HCT116 (cell line): ENCODE measurements around the gene UACA. TPM values are rescaled to one million over a fixed set of nuclear protein-coding genes. Genes with fewer than 3 reads are reported as not detected.
"Not testable (repeated sequence)": the region's sequence is repeated elsewhere in the genome, so short reads cannot be mapped to it uniquely, and the experiment has no call there.

Source experiments
- ATAC-seq: fragments of 200-7000 bp; cut with Tn5 transposase; 2 replicates; pipeline ENCODE4 v1.9.1; 2020; ENCODE audit warnings: mild to moderate bottlenecking, moderate library complexity
- BruUV-seq: library from RNA; stranded (reverse); fragments of 400-500 nt; replicated peaks from 2 replicates; lab custom pipeline; 2021; lab: Mats Ljungman, UMichigan
- CTCF ChIA-PET: fragments of 300-600 bp; sonication (Branson Sonifier 250); formaldehyde crosslinking; loops from one replicate; lab custom pipeline; 2021; ENCODE audit warnings: antibody characterized with exemption; lab: Charles Lee
- POLR2A ChIA-PET: fragments of 300-600, 350-600 bp; sonication (Branson Sonifier 250); formaldehyde crosslinking; loops from one replicate; lab custom pipeline; 2021; ENCODE audit warnings: antibody characterized with exemption; lab: Charles Lee
- RAD21 ChIA-PET, 2 experiments: fragments of 300-600 bp; sonication (Branson Sonifier 250); formaldehyde crosslinking; loops; one replicate each; lab custom pipeline; 2023; ENCODE audit warnings: low total read pairs in 2 of 2; ENCODE audit not compliant: uncharacterized antibody in 2 of 2, unreplicated experiment in 2 of 2, low non-redundant PET in 1 of 2; lab: Charles Lee
- DNase-seq: peaks from one replicate; pipeline ENCODE4 v3.0.0-alpha.2; 2010; ENCODE audit warnings: low read depth, low spot score
- H2AFZ ChIP-seq: fragments of 200-600 bp; shearing (Covaris generic), sonication (generic); 2 replicates; pipeline ENCODE4 v1.6.1; 2017; ENCODE audit warnings: low read depth, mixed run types, mixed read lengths, antibody characterized with exemption, low read length; ENCODE audit not compliant: poor library complexity, severe bottlenecking
- H3K27ac ChIP-seq: 2 replicates; pipeline ENCODE4 v1.5.1; 2012; ENCODE audit warnings: low read depth, low read length
- H3K27me3 ChIP-seq: fragments of 200-600 bp; sonication (generic); 2 replicates; pipeline ENCODE4 v1.6.1; 2016; ENCODE audit warnings: mixed run types, low read length, mixed read lengths; ENCODE audit not compliant: insufficient read depth
- H3K36me3 ChIP-seq, 2 experiments: fragments of 200-500 bp in 1 of 2; fragments of 200-600 bp in 1 of 2; sonication (Bioruptor generic) in 1 of 2; sonication (generic) in 1 of 2; 2 replicates each; pipeline versions ENCODE4 v1.5.1 to v1.6.1; 2014 to 2016; ENCODE audit warnings: low read length in 2 of 2, inconsistent platforms in 1 of 2, mixed read lengths in 1 of 2, mixed run types in 1 of 2; ENCODE audit not compliant: insufficient read depth in 2 of 2, control insufficient read depth in 1 of 2
- H3K4me1 ChIP-seq, 2 experiments: fragments of 200-600 bp in 1 of 2; sonication (generic) in 1 of 2; 2 replicates each; pipeline versions ENCODE4 v1.5.1 to v1.6.1; 2012 to 2017; ENCODE audit warnings: low read length in 2 of 2, inconsistent platforms in 1 of 2, mild to moderate bottlenecking in 1 of 2, mixed read lengths in 1 of 2, mixed run types in 1 of 2, moderate library complexity in 1 of 2; ENCODE audit not compliant: insufficient read depth in 2 of 2, control insufficient read depth in 1 of 2
- H3K4me2 ChIP-seq: fragments of 200-600 bp; sonication (generic); 2 replicates; pipeline ENCODE4 v1.6.1; 2017; ENCODE audit warnings: mixed run types, low read length, mixed read lengths
- H3K4me3 ChIP-seq, 2 experiments: fragments of 200-600 bp in 1 of 2; sonication (generic) in 1 of 2; replicated peaks in 1 of 2; 2 replicates each; pipeline ENCODE4 v1.5.1; 2011 to 2016; ENCODE audit warnings: low read length in 2 of 2, control low read depth in 1 of 2, low read depth in 1 of 2, mild to moderate bottlenecking in 1 of 2, mixed read lengths in 1 of 2, mixed run types in 1 of 2
- H3K79me2 ChIP-seq: fragments of 200-600 bp; sonication (generic); 2 replicates; pipeline ENCODE4 v1.6.1; 2017; ENCODE audit warnings: mild to moderate bottlenecking, mixed run types, low read length, moderate library complexity, mixed read lengths; ENCODE audit not compliant: insufficient read depth
- H3K9ac ChIP-seq: fragments of 200-600 bp; sonication (generic); 2 replicates; pipeline ENCODE4 v1.6.1; 2016; ENCODE audit warnings: low read length, mixed read lengths
- H3K9me2 ChIP-seq: fragments of 200-600 bp; sonication (generic), shearing (Covaris generic); 2 replicates; pipeline ENCODE4 v1.6.1; 2017; ENCODE audit warnings: mixed run types, mild to moderate bottlenecking, moderate library complexity; ENCODE audit not compliant: insufficient read depth
- H3K9me3 ChIP-seq, 2 experiments: fragments of 200-500 bp in 1 of 2; fragments of 200-600 bp in 1 of 2; sonication (Bioruptor generic) in 1 of 2; sonication (generic) in 1 of 2; 2 replicates each; pipeline ENCODE4 v1.6.1; 2014 to 2017; ENCODE audit warnings: low read length in 2 of 2, mixed read lengths in 2 of 2, inconsistent platforms in 1 of 2, low read depth in 1 of 2, mild to moderate bottlenecking in 1 of 2, mixed run types in 1 of 2, moderate library complexity in 1 of 2; ENCODE audit not compliant: control insufficient read depth in 1 of 2, insufficient read depth in 1 of 2
- H4K20me1 ChIP-seq: fragments of 200-600 bp; sonication (generic), shearing (Covaris generic); 2 replicates; pipeline ENCODE4 v1.6.1; 2017; ENCODE audit warnings: mixed run types, mild to moderate bottlenecking, moderate library complexity; ENCODE audit not compliant: insufficient read depth
- ATF3 ChIP-seq: IDR thresholded peaks from 2 replicates; pipeline ENCODE4 v1.6.1; 2012
- CTCF ChIP-seq, 3 experiments: fragments of 200-600 bp in 1 of 3; sonication (generic) in 1 of 3; IDR thresholded peaks in 2 of 3; conservative IDR thresholded peaks in 1 of 3; 2 replicates each; pipeline ENCODE4 v1.5.1; 2012 to 2017; ENCODE audit warnings: low read depth in 2 of 3, low read length in 2 of 3, antibody characterized with exemption in 1 of 3, borderline replicate concordance in 1 of 3, control low read depth in 1 of 3, mild to moderate bottlenecking in 1 of 3, mixed read lengths in 1 of 3, mixed run types in 1 of 3, moderate library complexity in 1 of 3; ENCODE audit not compliant: insufficient read depth in 1 of 3
- EZH2 ChIP-seq: fragments of 200-600 bp; sonication (generic); IDR thresholded peaks from 2 replicates; pipeline ENCODE4 v1.6.1; 2017; ENCODE audit warnings: antibody characterized with exemption, mixed run types
- JUND ChIP-seq: IDR thresholded peaks from 2 replicates; pipeline ENCODE4 v1.6.1; 2012
- POLR2A ChIP-seq: IDR thresholded peaks from 2 replicates; pipeline ENCODE4 v1.7.0; 2011; ENCODE audit warnings: borderline replicate concordance; ENCODE audit not compliant: insufficient read depth, insufficient read length; ENCODE audit errors: extremely low read depth
- SRF ChIP-seq: IDR thresholded peaks from 2 replicates; pipeline ENCODE4 v1.6.1; 2012; ENCODE audit warnings: low read depth
- ZFX ChIP-seq: fragments of 450-650 bp; IDR thresholded peaks from 2 replicates; pipeline ENCODE4 v1.6.1; 2017
- intact Hi-C: fragments of 100-400 bp; cut with micrococcal nuclease; formaldehyde crosslinking; loops from 2 replicates; pipeline ENCODE4 v1.10.0; 2022
- total RNA-seq: library from RNA; stranded (reverse); gene quantifications from one replicate; pipeline ENCODE4 v1.2.1, GENCODE V29; 2021; ENCODE audit not compliant: unreplicated experiment

UACA gene
- total RNA-seq, 1 experiment from 2014 or later: 47.4 TPM

- Histone ChIP-seq H3K36me3 (no peaks in the 10 kb centered on the region), H3K4me3 (no peak overlapping the region), H3K9me2 (no peaks in the 10 kb centered on the region), H3K27me3 (no peaks in the 10 kb centered on the region), H3K4me1 (peaks cover 3 to 11% of the 10 kb centered on the region in 2 experiments; a peak in 3 of 4 replicates), H3K9me3 (no peaks in the 10 kb centered on the region), H2AFZ (no peak overlapping the region), H3K9ac (no peak overlapping the region), H4K20me1 (no peaks in the 10 kb centered on the region), H3K79me2 (peaks cover 15% of the 10 kb centered on the region), H3K27ac (no peak overlapping the region), H3K4me2 (no peak overlapping the region)
- RAD21 ChIA-PET: no interaction called here
- ATAC-seq (no peak), DNase-seq (no peak)
- intact Hi-C loops: no loop called here
- no peak for TF ChIP-seq SRF
- no peak for TF ChIP-seq CTCF (IDR thresholded peaks at IDR 0.05 in 2 of 3, conservative IDR thresholded peaks at IDR 0.05 in 1 of 3; ENCODE audit: borderline replicate concordance in 1 of 3, insufficient read depth in 1 of 3, low read depth in 2 of 3, low read length in 2 of 3)
- TF ChIP-seq EZH2: no peak
- no peak for TF ChIP-seq ATF3
- no peak for TF ChIP-seq ZFX
- no peak for TF ChIP-seq JUND
- no peak for TF ChIP-seq POLR2A
- POLR2A ChIA-PET: interaction anchor here (0.6 kb wide), 1 partner anchor 300 kb away, joined by 5 read pairs; no protein-coding TSS in a partner anchor
- BruUV-seq: no TSS peak
- CTCF ChIA-PET: interaction anchor here (0.9 kb wide), 1 partner anchor 26 kb away, joined by 4 read pairs; no protein-coding TSS in a partner anchor
These were observed 15.0 kb downstream of the UACA start for GRCh38 chr15:70748281-70748747.

GRCh38 chr15:70746598-70746997, 16.8 kb downstream of the UACA start:
- H3K27ac ChIP-seq, POLR2A ChIA-PET, ATAC-seq, H4K20me1 ChIP-seq, intact Hi-C loops, H3K4me2 ChIP-seq, BruUV-seq, H3K9me3 ChIP-seq, H3K9me2 ChIP-seq, H3K4me3 ChIP-seq, H3K27me3 ChIP-seq, H2AFZ ChIP-seq, RAD21 ChIA-PET, CTCF ChIA-PET, DNase-seq, H3K36me3 ChIP-seq, H3K9ac ChIP-seq: not testable (repeated sequence)
- Histone ChIP-seq H3K79me2 (peaks cover 19% of the 10 kb centered on the region), H3K4me1 (peaks cover 18 to 22% of the 10 kb centered on the region in 2 experiments)
